IMR-90 (cell line): Measurements from ENCODE around the gene TMEM239. TPM values are rescaled to one million over a fixed set of nuclear protein-coding genes. Genes with fewer than 3 reads are reported as not detected.
A peak's percentile ranks its signal among the peaks of the same experiment; 100 is the strongest.

Source experiments
- ATAC-seq: fragments of 200-7000 bp; cut with Tn5 transposase; 2 replicates; pipeline ENCODE4 v1.9.1; 2020; ENCODE audit warnings: low read depth, mild to moderate bottlenecking, moderate library complexity
- BruUV-seq: library from RNA; stranded (reverse); fragments of 400-500 nt; replicated peaks from 2 replicates; lab custom pipeline; 2021; lab: Mats Ljungman, UMichigan
- CTCF ChIA-PET: fragments of 300-600 bp; formaldehyde crosslinking; extraction: SDS; loops from one replicate; lab custom pipeline; 2021; ENCODE audit warnings: antibody characterized with exemption; lab: Yijun Ruan, JAX
- POLR2A ChIA-PET: fragments of 300-600 bp; sonication (Branson Sonifier 250); formaldehyde crosslinking; loops from one replicate; lab custom pipeline; 2022; ENCODE audit warnings: antibody characterized with exemption; ENCODE audit not compliant: unreplicated experiment; lab: Charles Lee
- DNase-seq: peaks from one replicate; pipeline ENCODE4 v3.0.0; 2013
- H2AFZ ChIP-seq: replicated peaks from 2 replicates; pipeline ENCODE3; 2013; ENCODE audit warnings: low read length, mild to moderate bottlenecking; ENCODE audit not compliant: poor library complexity
- H2AK5ac ChIP-seq: 2 replicates; pipeline ENCODE4 v1.6.1; 2013; ENCODE audit warnings: low read depth, low read length, inconsistent platforms
- H2AK9ac ChIP-seq: replicated peaks from 2 replicates; pipeline ENCODE3; 2013; ENCODE audit warnings: mild to moderate bottlenecking, low read depth, low read length, moderate library complexity; ENCODE audit not compliant: poor library complexity
- H2BK120ac ChIP-seq: 2 replicates; pipeline ENCODE4 v1.6.1; 2013; ENCODE audit warnings: low read depth, low read length, inconsistent platforms
- H2BK15ac ChIP-seq: 3 replicates; pipeline ENCODE4 v1.6.1; 2013; ENCODE audit warnings: low read depth, low read length, inconsistent platforms
- H2BK20ac ChIP-seq: 2 replicates; pipeline ENCODE4 v1.6.1; 2013; ENCODE audit warnings: low read depth, mild to moderate bottlenecking, inconsistent platforms, low read length, moderate library complexity
- H2BK5ac ChIP-seq: 2 replicates; pipeline ENCODE4 v1.6.1; 2013; ENCODE audit warnings: mild to moderate bottlenecking, low read depth, low read length, inconsistent platforms; ENCODE audit not compliant: poor library complexity, severe bottlenecking
- H3K14ac ChIP-seq: replicated peaks from 2 replicates; pipeline ENCODE4 v1.6.1; 2013; ENCODE audit warnings: low read depth, low read length, inconsistent platforms
- H3K18ac ChIP-seq: 2 replicates; pipeline ENCODE4 v1.6.1; 2013; ENCODE audit warnings: low read depth, low read length, control low read depth
- H3K23ac ChIP-seq: 2 replicates; pipeline ENCODE4 v1.6.1; 2013; ENCODE audit warnings: low read depth, low read length, inconsistent platforms
- H3K27ac ChIP-seq: 2 replicates; pipeline ENCODE4 v1.5.1; 2013; ENCODE audit warnings: mild to moderate bottlenecking, control low read depth, low read length; ENCODE audit not compliant: insufficient read depth
- H3K27me3 ChIP-seq: 2 replicates; pipeline ENCODE4 v1.6.1; 2013; ENCODE audit warnings: low read length; ENCODE audit not compliant: control insufficient read depth, insufficient read depth
- H3K36me3 ChIP-seq: 2 replicates; pipeline ENCODE4 v1.6.1; 2013; ENCODE audit warnings: low read length, mixed read lengths; ENCODE audit not compliant: control insufficient read depth, insufficient read depth
- H3K4ac ChIP-seq: 2 replicates; pipeline ENCODE4 v1.6.1; 2013; ENCODE audit warnings: low read depth, low read length, inconsistent platforms
- H3K4me1 ChIP-seq: 2 replicates; pipeline ENCODE4 v1.6.1; 2013; ENCODE audit warnings: low read length, mixed read lengths; ENCODE audit not compliant: control insufficient read depth, insufficient read depth
- H3K4me2 ChIP-seq: 2 replicates; pipeline ENCODE4 v1.6.1; 2013; ENCODE audit warnings: low read depth, mild to moderate bottlenecking, control low read depth, low read length, moderate library complexity
- H3K4me3 ChIP-seq: 2 replicates; pipeline ENCODE4 v1.5.1; 2013; ENCODE audit warnings: low read depth, mild to moderate bottlenecking, control low read depth, low read length, moderate library complexity; ENCODE audit not compliant: insufficient read depth
- H3K56ac ChIP-seq: 2 replicates; pipeline ENCODE4 v1.6.1; 2013; ENCODE audit warnings: low read length, inconsistent platforms; ENCODE audit not compliant: insufficient read depth; ENCODE audit errors: extremely low read depth
- H3K79me1 ChIP-seq, 2 experiments: 2 replicates each; pipeline ENCODE4 v1.6.1; 2013; ENCODE audit warnings: low read length in 2 of 2, inconsistent platforms in 1 of 2, low read depth in 1 of 2
- H3K9ac ChIP-seq: 2 replicates; pipeline ENCODE4 v1.6.1; 2013; ENCODE audit warnings: low read depth, low read length, control low read depth
- H3K9me1 ChIP-seq: 2 replicates; pipeline ENCODE4 v1.6.1; 2013; ENCODE audit warnings: low read length, inconsistent platforms; ENCODE audit not compliant: insufficient read depth
- H3K9me3 ChIP-seq: 2 replicates; pipeline ENCODE4 v1.6.1; 2013; ENCODE audit warnings: low read length; ENCODE audit not compliant: control insufficient read depth, insufficient read depth
- H4K20me1 ChIP-seq: 2 replicates; pipeline ENCODE4 v1.6.1; 2013; ENCODE audit warnings: low read length, inconsistent platforms; ENCODE audit not compliant: insufficient read depth
- H4K5ac ChIP-seq: 2 replicates; pipeline ENCODE4 v1.6.1; 2013; ENCODE audit warnings: mild to moderate bottlenecking, low read depth, low read length, control low read depth
- H4K8ac ChIP-seq, 2 experiments: 2 replicates each; pipeline ENCODE4 v1.6.1; 2013; ENCODE audit warnings: low read depth in 2 of 2, low read length in 2 of 2, control low read depth in 1 of 2, inconsistent platforms in 1 of 2
- H4K91ac ChIP-seq: 2 replicates; pipeline ENCODE4 v1.6.1; 2013; ENCODE audit warnings: low read depth, low read length, inconsistent platforms; ENCODE audit not compliant: insufficient read depth
- BHLHE40 ChIP-seq: fragments of 150-350 bp; IDR thresholded peaks from 2 replicates; pipeline ENCODE4 v1.6.1; 2016; ENCODE audit warnings: mild to moderate bottlenecking, low read depth, low read length
- CEBPB ChIP-seq: IDR thresholded peaks from 2 replicates; pipeline ENCODE4 v1.6.1; 2012; ENCODE audit warnings: low read depth, low read length, improper control_type of control experiment
- CHD1 ChIP-seq: IDR thresholded peaks from 2 replicates; pipeline ENCODE4 v1.6.1; 2012; ENCODE audit warnings: low read depth, low read length, improper control_type of control experiment
- FOS ChIP-seq: fragments of 150-350 bp; IDR thresholded peaks from 2 replicates; pipeline ENCODE4 v1.6.1; 2016; ENCODE audit warnings: low read depth, low read length
- MAFK ChIP-seq: IDR thresholded peaks from 2 replicates; pipeline ENCODE4 v1.6.1; 2012; ENCODE audit warnings: low read depth, low read length, improper control_type of control experiment
- MAZ ChIP-seq: IDR thresholded peaks from 2 replicates; pipeline ENCODE4 v1.6.1; 2012; ENCODE audit warnings: low read depth, mild to moderate bottlenecking, low read length, improper control_type of control experiment, moderate library complexity, borderline replicate concordance
- MXI1 ChIP-seq: IDR thresholded peaks from 2 replicates; pipeline ENCODE4 v1.6.1; 2012; ENCODE audit warnings: low read depth, mild to moderate bottlenecking, low read length, moderate library complexity, borderline replicate concordance
- NFE2L2 ChIP-seq: fragments of 150-350 bp; IDR thresholded peaks from 2 replicates; pipeline ENCODE4 v1.6.1; 2016; ENCODE audit warnings: low read depth, mild to moderate bottlenecking, low read length
- POLR2A ChIP-seq: IDR thresholded peaks from 2 replicates; pipeline ENCODE4 v1.6.1; 2012; ENCODE audit warnings: mild to moderate bottlenecking, low read depth, low read length
- RAD21 ChIP-seq: IDR thresholded peaks from 2 replicates; pipeline ENCODE4 v1.6.1; 2012; ENCODE audit warnings: low read length, improper control_type of control experiment
- RCOR1 ChIP-seq: IDR thresholded peaks from 2 replicates; pipeline ENCODE4 v1.6.1; 2012; ENCODE audit warnings: mild to moderate bottlenecking, low read length, improper control_type of control experiment; ENCODE audit not compliant: insufficient replicate concordance
- RFX5 ChIP-seq: IDR thresholded peaks from 2 replicates; pipeline ENCODE4 v1.8.0; 2012; ENCODE audit warnings: low read depth, mild to moderate bottlenecking, low read length, moderate library complexity
- SMC3 ChIP-seq: fragments of 150-350 bp; IDR thresholded peaks from 2 replicates; pipeline ENCODE4 v1.6.1; 2016; ENCODE audit warnings: low read depth, mild to moderate bottlenecking, antibody characterized with exemption, low read length, moderate library complexity
- WGBS, 2 experiments: methylation state at CpG; one replicate each; pipeline versions ENCODE4 v1.1.5 to v1.1.7; 2013; ENCODE audit warnings: missing lambda C conversion rate in 2 of 2; ENCODE audit not compliant: insufficient read length in 1 of 2; ENCODE audit errors: extremely low coverage in 2 of 2; 5-methylcytosine and 5-hydroxymethylcytosine counted together
- dilution Hi-C: fragments of 300-500 bp; cut with HindIII; formaldehyde crosslinking; loops from one replicate; pipeline ENCODE4 v1.14.3; 2018; ENCODE audit warnings: low sequenced_read_pairs; ENCODE audit not compliant: unreplicated experiment
- in situ Hi-C: fragments of 300-500 bp; cut with MboI; formaldehyde crosslinking; loops from 3 replicates; pipeline ENCODE4 v1.14.3; 2019; ENCODE audit warnings: low sequenced_read_pairs, inconsistent platforms, mixed read lengths
- intact Hi-C: fragments of 100-400 bp; cut with micrococcal nuclease; formaldehyde crosslinking; loops from 2 replicates; pipeline ENCODE4 v1.10.0; 2022
- polyA plus RNA-seq, 3 experiments: library from polyadenylated mRNA; depleted of rRNA; stranded (reverse); fragments of >200 nt; gene quantifications; 2 replicates each; pipeline ENCODE4 v1.2.3, GENCODE V29; 2012; ENCODE audit warnings: low replicate concordance in 1 of 3
- total RNA-seq: library from RNA; depleted of rRNA; stranded (reverse); fragments of >200 nt; gene quantifications from 2 replicates; pipeline ENCODE4 v1.2.3, GENCODE V29; 2012
- TF ChIP-seq, protein P1 (sequence below): fragments of 150-350 bp; IDR thresholded peaks from 2 replicates; pipeline ENCODE4 v1.6.1; 2017; ENCODE audit warnings: mild to moderate bottlenecking, antibody characterized with exemption, low read length, low read depth
- TF ChIP-seq, protein P2 (sequence below): fragments of 150-350 bp; IDR thresholded peaks from 2 replicates; pipeline ENCODE4 v1.6.1; 2016; ENCODE audit warnings: low read depth, mild to moderate bottlenecking, low read length, moderate library complexity, borderline replicate concordance

Gene TMEM239
- total and polyA plus RNA-seq, 2 of the 4 experiments (the other 2 are of a cell fraction): 0.32 TPM; not detected in 1

DNA sequence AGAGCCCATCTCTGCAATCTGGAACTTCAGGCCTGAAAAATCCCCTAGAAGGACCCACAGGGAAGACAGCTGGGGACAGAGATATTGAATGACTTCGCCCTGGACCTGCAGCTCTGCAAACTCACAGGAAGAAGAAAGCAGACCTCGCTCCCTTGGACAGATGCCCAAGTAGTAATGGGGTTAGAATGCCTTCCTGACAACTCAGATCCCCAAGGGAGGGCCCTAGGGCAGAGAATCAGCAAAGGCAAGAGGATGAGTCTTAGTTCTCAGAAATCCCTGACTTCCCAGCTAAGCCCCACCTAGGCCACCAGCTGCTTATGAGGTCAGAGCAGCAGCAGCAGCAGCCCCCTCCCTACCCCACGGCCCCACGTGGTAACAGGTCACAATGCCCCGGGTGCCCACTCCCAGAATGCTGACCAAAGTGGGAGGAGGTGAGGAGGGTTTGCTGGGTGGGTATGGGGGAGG lies 1.5 kb upstream of the TMEM239 start, which contains the start of gene C20orf141:
Gene C20orf141, plus strand, starts transcription at position 401 of the 465 bp plus-strand sequence. CDS start 198 bp downstream, outside the sequence.
- H4K91ac ChIP-seq: peak within 1 kb of the TSS; percentile 69
- peaks cover 27% of the 10 kb centered on the region for H3K4me1 ChIP-seq
- in situ Hi-C loops: loop anchor here (25.0 kb wide), 1 partner anchor 702 kb away; the partner anchor contains the start of gene STK35
- peak within 1 kb of the TSS; percentile 62 for H2BK5ac ChIP-seq
- dilution Hi-C loops: no loop called here
- CTCF ChIA-PET: no interaction called here
- H3K9me1 ChIP-seq: peaks cover 26% of the 10 kb centered on the region
- ATAC-seq (peak; percentile 96), DNase-seq (peak; percentile 99)
- H3K18ac ChIP-seq: peak within 1 kb of the TSS; percentile 56
- intact Hi-C loops: no loop called here
- peak within 1 kb of the TSS; percentile 85 for H3K4ac ChIP-seq
- peaks cover 2% of the 10 kb centered on the region; the same call in 1 of the 2 replicates for H3K9me3 ChIP-seq
- H3K27ac ChIP-seq: peak within 1 kb of the TSS; percentile 56
- BruUV-seq: no TSS peak
- no peaks in the 10 kb centered on the region for H4K20me1 ChIP-seq
- H3K9ac ChIP-seq: no peak within 1 kb of the TSS
- 0 out of 2 replicates have a peak within 1 kb of the TSS, but pooled peaks have one; percentile 40 for H3K23ac ChIP-seq
- H2BK120ac ChIP-seq: peak within 1 kb of the TSS; percentile 92
- peak within 1 kb of the TSS; percentile 77 for H2BK15ac ChIP-seq
- H2BK20ac ChIP-seq: peak within 1 kb of the TSS; percentile 91
- WGBS, 2 experiments: no CpG with 5 or more reads among the region's 5 CpGs
- H3K14ac ChIP-seq: peak within 1 kb of the TSS; percentile 29
- peak within 1 kb of the TSS; percentile 36 to 76 for H4K8ac ChIP-seq
- no peak within 1 kb of the TSS for H3K4me3 ChIP-seq
- H2AK9ac ChIP-seq: peak within 1 kb of the TSS; percentile 42
- H3K56ac ChIP-seq: peak within 1 kb of the TSS; percentile 27; the same call in 1 of the 2 replicates
- H3K79me1 ChIP-seq: 0 out of 4 replicates have a peak, but pooled peaks cover 0 to 5% of the 10 kb centered on the region in 2 experiments
- peak within 1 kb of the TSS; percentile 56 for H4K5ac ChIP-seq
- no peaks in the 10 kb centered on the region for H3K36me3 ChIP-seq
- H2AFZ ChIP-seq: peak within 1 kb of the TSS; percentile 86
- peak within 1 kb of the TSS; percentile 23 for H3K4me2 ChIP-seq
- H2AK5ac ChIP-seq: peak within 1 kb of the TSS; percentile 98
- no peaks in the 10 kb centered on the region for H3K27me3 ChIP-seq
- POLR2A ChIA-PET: no interaction called here
- peak; percentile 45; the same call in 1 of the 2 replicates for TF ChIP-seq FOS
- peak; percentile 38; the same call in 1 of the 2 replicates for TF ChIP-seq BHLHE40
- TF ChIP-seq, protein P1, sequence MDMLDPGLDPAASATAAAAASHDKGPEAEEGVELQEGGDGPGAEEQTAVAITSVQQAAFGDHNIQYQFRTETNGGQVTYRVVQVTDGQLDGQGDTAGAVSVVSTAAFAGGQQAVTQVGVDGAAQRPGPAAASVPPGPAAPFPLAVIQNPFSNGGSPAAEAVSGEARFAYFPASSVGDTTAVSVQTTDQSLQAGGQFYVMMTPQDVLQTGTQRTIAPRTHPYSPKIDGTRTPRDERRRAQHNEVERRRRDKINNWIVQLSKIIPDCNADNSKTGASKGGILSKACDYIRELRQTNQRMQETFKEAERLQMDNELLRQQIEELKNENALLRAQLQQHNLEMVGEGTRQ: peak; percentile 81
- peak; percentile 28; the same call in 1 of the 2 replicates for TF ChIP-seq MAFK
- TF ChIP-seq CEBPB: no peak
- TF ChIP-seq MAZ: peak; percentile 81; the same call in 1 of the 2 replicates
- TF ChIP-seq POLR2A: no peak
- no peak for TF ChIP-seq SMC3
- no peak for TF ChIP-seq MXI1
- TF ChIP-seq RFX5: no peak
- no peak for TF ChIP-seq CHD1
- TF ChIP-seq NFE2L2: no peak
- TF ChIP-seq, protein P2, sequence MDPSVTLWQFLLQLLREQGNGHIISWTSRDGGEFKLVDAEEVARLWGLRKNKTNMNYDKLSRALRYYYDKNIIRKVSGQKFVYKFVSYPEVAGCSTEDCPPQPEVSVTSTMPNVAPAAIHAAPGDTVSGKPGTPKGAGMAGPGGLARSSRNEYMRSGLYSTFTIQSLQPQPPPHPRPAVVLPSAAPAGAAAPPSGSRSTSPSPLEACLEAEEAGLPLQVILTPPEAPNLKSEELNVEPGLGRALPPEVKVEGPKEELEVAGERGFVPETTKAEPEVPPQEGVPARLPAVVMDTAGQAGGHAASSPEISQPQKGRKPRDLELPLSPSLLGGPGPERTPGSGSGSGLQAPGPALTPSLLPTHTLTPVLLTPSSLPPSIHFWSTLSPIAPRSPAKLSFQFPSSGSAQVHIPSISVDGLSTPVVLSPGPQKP: no peak
- 0 out of 2 replicates have a peak, but pooled peaks have one; percentile 6 for TF ChIP-seq RAD21
- TF ChIP-seq RCOR1: no peak
